Measurements from ENCODE around the gene PINK1.

Gene PINK1

GRCh38 chr1:20680269-20680668 is 47.0 kb downstream of the PINK1 start:
- no peak for DNase-seq (ENCODE audit: low read depth, low spot score)

DNA sequence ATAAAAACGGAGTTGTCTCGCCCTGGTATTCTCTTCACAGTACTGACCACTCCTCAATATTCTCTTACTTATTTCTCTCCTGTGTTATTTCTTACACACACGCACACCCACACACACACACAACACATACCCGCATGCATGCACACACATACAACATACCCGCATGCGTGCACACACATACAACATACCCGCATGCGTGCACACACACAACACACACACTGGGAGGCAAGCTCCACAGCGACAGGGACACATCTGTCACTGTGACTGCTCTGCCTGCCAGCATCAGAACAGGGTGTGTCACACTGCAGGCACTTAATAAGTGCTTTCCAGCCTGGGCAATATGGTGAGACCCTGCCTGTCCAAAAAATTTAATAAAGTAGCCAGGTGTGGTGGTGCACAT is 48.7 kb downstream of the PINK1 start:
- no peak for DNase-seq (ENCODE audit: low read depth, low spot score)

- no peak for DNase-seq (ENCODE audit: low read depth, low spot score)
Observed at GRCh38 chr1:20682571-20683236, 49.4 kb downstream of the PINK1 start.

- no peak for DNase-seq (ENCODE audit: low read depth, low spot score)
Observed at GRCh38 chr1:20683614-20684013, 50.4 kb downstream of the PINK1 start.

DNA sequence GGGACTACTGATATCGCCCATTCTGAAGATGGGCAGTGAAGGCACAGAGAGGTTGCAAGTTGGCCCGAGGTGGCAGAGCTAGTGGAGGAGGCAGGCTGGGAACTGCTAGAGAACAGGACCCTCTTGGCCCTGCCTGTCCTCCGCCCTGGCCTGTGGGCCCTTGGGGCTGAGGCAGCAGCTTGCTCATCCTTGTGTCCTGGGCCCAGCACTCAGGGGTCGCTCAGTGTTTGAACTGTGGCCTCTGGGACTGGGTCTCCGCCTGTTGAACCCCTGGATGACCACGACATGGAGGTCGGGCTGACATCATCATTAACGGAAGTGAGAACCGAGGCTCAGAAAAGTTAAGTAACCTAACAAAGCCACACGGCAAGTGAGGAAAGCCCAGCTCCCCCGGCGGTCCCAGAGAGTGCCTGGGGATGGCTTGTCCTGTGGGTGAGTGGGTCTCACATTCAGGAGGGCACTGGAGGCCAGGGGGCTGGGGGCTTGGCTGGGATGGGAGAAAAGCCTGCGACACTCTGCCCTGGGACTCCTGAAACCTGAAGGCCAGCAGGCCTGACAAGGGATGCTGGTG is 50.9 kb downstream of the PINK1 start:
- no peak for DNase-seq (ENCODE audit: low read depth, low spot score)

GRCh38 chr1:20684651-20685050 is 51.4 kb downstream of the PINK1 start:
- no peak for DNase-seq (ENCODE audit: low read depth, low spot score)

DNA sequence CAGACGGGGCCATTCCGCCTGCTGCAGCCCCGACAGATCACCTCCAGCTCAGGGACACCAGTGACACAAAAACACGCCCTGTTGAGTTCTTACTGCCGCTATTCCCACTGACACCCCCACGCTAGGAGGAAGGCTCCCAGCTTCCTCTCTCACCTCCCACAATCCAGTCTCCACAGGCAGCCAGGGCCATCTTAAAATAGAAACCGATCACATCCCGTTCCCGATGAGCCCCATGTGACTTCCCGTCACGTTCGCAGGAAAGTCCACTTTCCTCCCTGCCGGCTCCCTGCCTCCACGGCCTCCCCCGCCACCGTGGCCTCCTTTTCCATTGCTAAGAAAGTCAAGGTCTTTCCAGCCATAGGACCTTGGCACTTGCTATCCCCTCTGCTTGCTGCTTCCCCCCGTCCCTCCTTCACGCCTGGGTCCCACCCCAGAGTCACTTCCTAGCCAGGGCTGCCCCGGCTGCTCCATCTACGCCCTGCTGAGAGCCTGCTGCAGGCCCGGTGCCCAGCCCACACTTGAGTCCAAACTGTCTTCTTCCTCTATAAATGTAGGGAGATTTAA is 51.9 kb downstream of the PINK1 start:
- no peak for DNase-seq (ENCODE audit: low read depth, low spot score)

DNA sequence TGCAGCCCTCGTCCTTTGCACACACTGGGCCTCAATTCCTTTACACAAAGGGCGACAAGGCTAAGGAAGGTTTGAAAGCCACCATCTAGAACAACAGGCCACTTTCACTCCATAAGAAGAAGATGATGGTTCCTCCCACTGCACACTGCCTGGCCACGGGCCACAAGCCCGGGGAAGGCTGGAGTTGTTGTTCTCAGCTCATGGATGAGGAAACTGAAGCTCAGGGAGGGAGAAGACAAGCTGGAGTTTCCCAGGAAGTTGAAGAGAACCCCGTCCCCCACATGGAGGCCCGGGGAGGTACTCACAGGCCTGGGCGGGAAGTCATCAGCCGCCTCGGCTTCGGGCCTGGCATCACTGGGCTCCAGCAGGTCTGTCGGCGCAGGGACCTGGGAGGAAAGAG is 52.5 kb downstream of the PINK1 start:
- DNase-seq (ENCODE audit: low read depth, low spot score) = no peak

GRCh38 chr1:20686883-20687725 is 53.8 kb downstream of the PINK1 start:
- no peak for DNase-seq (ENCODE audit: low read depth, low spot score)

DNA sequence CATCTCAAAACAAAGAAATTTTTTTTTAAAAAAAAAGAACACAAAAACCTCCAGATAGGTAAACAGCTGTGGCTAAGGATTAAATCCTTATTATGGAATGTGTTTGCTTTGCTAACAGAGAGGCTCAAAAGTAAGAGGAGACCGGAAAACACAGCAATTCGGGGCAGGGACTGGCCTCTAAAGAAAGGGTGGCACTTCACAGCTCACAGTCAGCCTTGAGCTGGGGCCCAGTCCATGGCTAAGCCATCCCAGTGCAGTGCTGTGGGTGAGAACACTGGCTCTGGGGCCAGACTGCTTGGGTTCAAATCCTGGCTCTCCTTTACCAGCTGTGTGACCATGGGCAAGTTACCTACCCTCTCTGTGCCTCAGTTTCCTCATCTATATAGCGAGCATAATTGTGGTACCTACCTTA is 56.4 kb downstream of the PINK1 start:
- DNase-seq (ENCODE audit: low read depth, low spot score) = no peak

- DNase-seq (ENCODE audit: low read depth, low spot score) = no peak
Observed at GRCh38 chr1:20691872-20692271, 58.6 kb downstream of the PINK1 start.

GRCh38 chr1:20693623-20694022 is 60.4 kb downstream of the PINK1 start:
- DNase-seq (ENCODE audit: low read depth, low spot score) = no peak

DNA sequence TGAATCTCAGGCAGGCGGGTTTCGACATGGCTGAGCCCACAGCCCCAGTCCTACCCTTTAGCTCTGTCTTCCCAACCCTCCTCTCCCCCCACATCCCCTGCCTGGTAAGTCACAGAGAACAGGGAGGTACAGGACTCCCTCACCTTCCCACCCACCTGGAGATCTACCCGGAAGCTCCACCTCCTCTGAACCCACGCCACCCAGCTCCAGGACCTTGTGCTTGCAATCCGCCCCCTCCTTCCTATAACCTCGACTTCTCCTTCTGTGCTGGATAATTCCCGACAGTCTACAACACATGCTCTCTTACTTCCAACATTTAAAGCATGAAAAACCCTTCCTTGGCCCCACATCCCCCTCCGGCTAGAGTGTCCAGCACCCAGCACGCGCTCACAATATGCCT is 62.3 kb downstream of the PINK1 start:
- DNase-seq (ENCODE audit: low read depth, low spot score) = no peak

DNA sequence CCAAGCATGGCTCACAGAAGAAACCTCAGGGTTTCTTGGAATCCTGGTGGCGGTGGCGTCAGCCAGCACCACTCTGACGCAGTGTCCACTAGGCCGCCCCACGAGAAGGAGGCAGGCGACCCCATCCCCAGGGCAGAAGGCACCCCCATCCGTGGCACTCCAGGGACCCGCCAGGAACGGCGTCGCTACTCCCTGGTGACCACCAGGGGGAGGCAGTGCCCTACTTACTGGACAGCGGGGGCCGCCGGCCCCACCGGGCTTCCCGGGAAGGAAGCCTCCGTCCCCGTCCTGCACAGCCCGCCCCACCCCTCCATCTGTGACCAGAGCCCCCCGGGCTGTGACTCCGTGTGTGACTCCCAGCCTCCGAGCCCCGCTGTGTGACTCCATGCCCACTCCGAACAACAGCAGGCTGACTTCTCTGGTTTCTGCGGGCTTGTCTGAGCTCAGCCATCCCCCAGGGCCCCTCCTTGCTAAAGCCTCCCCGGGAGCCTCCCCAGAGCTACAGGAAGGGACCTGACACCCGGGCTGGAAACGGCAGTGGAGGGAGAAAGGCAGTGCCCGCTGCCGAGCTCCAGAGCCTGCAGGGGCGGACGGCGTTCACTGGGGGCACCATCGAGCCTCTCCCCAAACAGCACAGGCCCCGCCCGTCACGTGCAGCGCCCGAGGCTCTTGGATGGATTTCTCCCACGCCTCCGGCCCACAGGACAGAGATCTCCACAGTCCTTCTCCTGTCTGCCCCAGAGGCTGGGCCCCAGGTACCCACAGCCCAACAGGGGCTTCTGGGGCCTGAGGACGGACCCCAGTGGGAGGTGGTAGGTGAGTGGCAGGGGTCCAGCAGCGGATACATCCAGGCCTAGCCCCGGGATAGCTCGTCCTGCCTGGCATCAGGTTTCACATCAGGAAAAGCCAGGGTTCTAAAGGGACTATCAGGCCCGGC is 63.4 kb downstream of the PINK1 start:
- DNase-seq (ENCODE audit: low read depth, low spot score) = no peak

DNA sequence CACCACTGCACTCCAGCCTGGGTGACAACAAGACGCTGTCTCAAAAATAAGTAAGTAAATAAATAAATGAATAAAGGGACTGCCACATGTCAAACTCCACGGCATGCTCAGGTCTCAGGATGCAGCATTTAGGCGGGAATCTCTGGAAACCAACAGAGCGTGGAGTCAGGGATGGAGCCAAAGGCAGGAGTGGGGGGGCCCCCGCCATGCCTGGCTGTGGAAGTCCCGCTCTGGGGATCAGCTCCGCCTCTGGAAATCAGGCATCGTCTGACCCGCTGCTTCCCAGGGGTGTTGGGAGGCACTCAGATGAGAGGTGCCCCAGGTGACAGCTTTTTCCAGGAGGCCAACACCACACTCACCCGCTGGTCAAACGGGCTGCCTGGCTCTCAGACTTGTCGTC is 64.3 kb downstream of the PINK1 start:
- no peak for DNase-seq (ENCODE audit: low read depth, low spot score)

DNA sequence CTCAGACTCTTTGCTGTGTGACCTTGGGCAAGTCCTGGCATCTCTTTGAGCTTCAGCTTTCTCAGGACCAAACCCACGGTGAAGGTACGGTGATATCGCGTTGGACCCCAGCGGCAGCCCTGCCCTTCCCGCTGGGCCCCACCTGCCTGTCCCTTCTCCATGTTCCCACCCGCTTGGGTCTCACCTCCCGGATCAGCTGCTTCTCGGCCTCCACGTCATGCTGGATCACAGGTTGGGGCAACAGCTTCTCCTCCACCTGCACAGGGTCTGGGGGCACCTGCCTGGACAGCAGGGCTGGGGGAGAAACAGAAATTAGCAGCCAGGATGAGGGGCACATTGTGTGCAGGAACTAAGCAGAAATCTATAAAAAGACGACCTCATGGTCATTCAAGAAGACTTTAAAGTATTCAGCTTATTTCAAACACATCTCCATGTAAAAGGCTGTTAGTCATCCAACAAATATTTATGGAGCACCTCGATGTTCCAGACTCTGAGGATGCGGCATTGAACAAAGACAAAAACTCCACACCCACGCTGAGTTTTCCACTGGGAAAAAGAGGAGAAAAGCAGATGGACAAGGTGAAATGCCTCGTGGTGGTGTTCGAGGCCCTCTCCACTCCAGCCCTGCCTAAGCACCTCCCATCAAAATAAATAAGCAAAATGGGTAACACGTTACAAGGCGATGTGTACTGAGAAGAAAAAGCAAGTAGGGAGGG is 65.1 kb downstream of the PINK1 start:
- no peak for DNase-seq (ENCODE audit: low read depth, low spot score)

- no peak for DNase-seq (ENCODE audit: low read depth, low spot score)
Observed at GRCh38 chr1:20699558-20699957, 66.3 kb downstream of the PINK1 start.

GRCh38 chr1:20700636-20701215 is 67.5 kb downstream of the PINK1 start:
- no peak for DNase-seq (ENCODE audit: low read depth, low spot score)

Measured in iPS DF 19.7 (cell line).